Neutrophil (primary cell): Measurements from ENCODE around the gene AP3B1.

Experiments used
- H3K27ac ChIP-seq: fragments of 200-600 bp; sonication (generic); 2 replicates; pipeline ENCODE4 v1.5.1; 2016; ENCODE audit warnings: mild to moderate bottlenecking, moderate library complexity
- H3K27me3 ChIP-seq: fragments of 200-600 bp; sonication (generic); 2 replicates; pipeline ENCODE4 v1.6.0; 2016; ENCODE audit warnings: mild to moderate bottlenecking
- H3K36me3 ChIP-seq: fragments of 200-600 bp; sonication (generic); 2 replicates; pipeline ENCODE4 v1.5.1; 2017
- H3K4me1 ChIP-seq, 2 experiments: fragments of 200-600 bp in 1 of 2; sonication (generic) in 1 of 2; 1 replicate in 1 of 2; 2 replicates in 1 of 2; pipeline versions ENCODE4 v1.5.1 to v1.6.1; 2013 to 2016; ENCODE audit warnings: low read depth in 1 of 2, low read length in 1 of 2, mild to moderate bottlenecking in 1 of 2, moderate library complexity in 1 of 2; ENCODE audit not compliant: control insufficient read depth in 1 of 2, insufficient read depth in 1 of 2
- H3K4me3 ChIP-seq, 2 experiments: fragments of 200-600 bp in 1 of 2; sonication (generic) in 1 of 2; 1 replicate in 1 of 2; 2 replicates in 1 of 2; pipeline ENCODE4 v1.5.1; 2013 to 2016; ENCODE audit warnings: low read depth in 1 of 2, low read length in 1 of 2, mild to moderate bottlenecking in 1 of 2, moderate library complexity in 1 of 2
- H3K9me3 ChIP-seq: fragments of 200-600 bp; sonication (generic); 2 replicates; pipeline ENCODE4 v1.5.1; 2016
- TF ChIP-seq, protein P1 (sequence below): fragments of 200-600 bp; sonication (generic); IDR thresholded peaks from 2 replicates; pipeline ENCODE4 v1.5.1; 2016; ENCODE audit warnings: antibody characterized with exemption

AP3B1 gene

DNA sequence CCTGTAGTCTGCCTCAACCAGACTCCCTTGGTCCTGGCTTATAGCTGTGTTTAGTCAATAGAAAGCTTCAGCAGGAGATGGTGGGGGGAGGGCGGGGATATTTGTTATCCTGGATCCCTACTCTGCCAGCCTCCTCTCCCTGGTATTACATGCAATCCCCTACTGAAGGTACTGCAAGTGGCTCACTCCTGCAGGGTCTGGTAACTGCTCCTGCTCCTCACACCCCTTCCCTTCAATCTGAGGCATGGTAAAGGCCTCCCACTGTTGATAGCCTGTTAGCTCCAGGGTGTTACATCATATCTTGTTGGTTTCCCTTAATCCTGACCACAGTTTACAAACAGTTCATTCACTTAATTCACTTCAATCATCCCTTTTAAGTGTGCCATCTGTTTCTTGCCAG is 137.5 kb downstream of the AP3B1 start:
- Histone ChIP-seq H3K9me3 (no peaks in the 10 kb centered on the region), H3K4me1 (no peaks in the 10 kb centered on the region), H3K36me3 (peaks cover 51% of the 10 kb centered on the region), H3K27me3 (no peaks in the 10 kb centered on the region), H3K4me3 (no peak overlapping the region), H3K27ac (no peak overlapping the region)
- TF ChIP-seq, protein P1, sequence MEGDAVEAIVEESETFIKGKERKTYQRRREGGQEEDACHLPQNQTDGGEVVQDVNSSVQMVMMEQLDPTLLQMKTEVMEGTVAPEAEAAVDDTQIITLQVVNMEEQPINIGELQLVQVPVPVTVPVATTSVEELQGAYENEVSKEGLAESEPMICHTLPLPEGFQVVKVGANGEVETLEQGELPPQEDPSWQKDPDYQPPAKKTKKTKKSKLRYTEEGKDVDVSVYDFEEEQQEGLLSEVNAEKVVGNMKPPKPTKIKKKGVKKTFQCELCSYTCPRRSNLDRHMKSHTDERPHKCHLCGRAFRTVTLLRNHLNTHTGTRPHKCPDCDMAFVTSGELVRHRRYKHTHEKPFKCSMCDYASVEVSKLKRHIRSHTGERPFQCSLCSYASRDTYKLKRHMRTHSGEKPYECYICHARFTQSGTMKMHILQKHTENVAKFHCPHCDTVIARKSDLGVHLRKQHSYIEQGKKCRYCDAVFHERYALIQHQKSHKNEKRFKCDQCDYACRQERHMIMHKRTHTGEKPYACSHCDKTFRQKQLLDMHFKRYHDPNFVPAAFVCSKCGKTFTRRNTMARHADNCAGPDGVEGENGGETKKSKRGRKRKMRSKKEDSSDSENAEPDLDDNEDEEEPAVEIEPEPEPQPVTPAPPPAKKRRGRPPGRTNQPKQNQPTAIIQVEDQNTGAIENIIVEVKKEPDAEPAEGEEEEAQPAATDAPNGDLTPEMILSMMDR = no peak

DNA sequence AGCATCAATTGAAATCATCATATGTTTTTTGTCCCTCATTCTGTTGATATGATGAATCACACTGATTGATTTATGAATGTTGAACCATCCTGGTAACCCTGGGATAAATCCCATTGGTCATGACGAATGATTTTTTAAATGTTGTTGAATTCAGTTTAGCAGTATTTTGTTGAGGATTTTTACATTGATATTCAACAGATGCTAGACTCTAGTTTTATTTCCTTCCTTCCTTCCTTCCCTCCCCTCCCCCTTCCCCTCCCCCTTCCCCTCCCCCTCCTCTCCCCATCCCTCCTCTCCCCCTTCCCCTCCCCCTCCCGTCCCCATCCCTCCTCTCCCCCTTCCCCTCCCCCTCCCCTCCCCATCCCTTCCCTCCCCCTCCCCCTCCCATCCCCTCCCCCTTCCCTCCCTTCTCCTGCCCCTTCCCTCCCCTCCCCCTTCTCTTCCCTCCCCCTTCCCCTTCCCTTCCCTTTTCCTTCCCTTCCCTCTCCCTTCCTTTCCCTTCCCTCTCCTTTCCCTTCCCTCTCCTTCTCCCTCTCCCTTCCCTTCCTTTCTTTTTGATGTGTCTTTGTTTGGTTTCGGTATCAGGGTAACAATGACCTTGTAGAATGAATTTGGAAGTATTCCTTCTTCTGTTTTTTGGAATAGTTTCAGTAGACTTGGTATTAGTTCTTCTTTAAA is 142.8 kb downstream of the AP3B1 start:
- H3K27ac ChIP-seq = no peak overlapping the region
- no peak overlapping the region for H3K4me3 ChIP-seq
- no peaks in the 10 kb centered on the region for H3K4me1 ChIP-seq
- peaks cover 36% of the 10 kb centered on the region for H3K36me3 ChIP-seq
- no peaks in the 10 kb centered on the region for H3K27me3 ChIP-seq
- TF ChIP-seq, protein P1 = no peak
- no peaks in the 10 kb centered on the region for H3K9me3 ChIP-seq

DNA sequence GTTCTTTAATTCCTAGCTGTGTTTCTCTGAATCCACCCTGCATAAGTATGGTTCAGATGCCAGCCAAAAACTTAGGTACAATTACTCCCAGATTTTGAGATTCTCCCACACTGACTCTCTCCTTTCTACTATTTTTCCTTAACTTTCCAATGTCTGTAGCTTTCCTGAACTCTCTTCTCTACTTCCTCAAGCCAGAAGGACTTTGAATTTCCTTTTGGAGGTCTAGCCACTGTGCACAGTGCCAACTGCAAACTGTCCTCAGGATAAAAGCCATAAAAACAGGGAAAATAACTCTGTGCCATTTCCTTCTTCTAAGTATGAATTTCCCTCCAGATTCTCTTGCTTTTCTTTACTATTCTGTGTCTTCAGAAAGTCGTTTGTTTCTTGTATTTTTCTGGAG is 157.2 kb downstream of the AP3B1 start:
- TF ChIP-seq, protein P1 = no peak
- no peak overlapping the region for H3K4me3 ChIP-seq
- no peaks in the 10 kb centered on the region for H3K9me3 ChIP-seq
- no peaks in the 10 kb centered on the region for H3K4me1 ChIP-seq
- H3K36me3 ChIP-seq = peaks cover 22% of the 10 kb centered on the region
- H3K27me3 ChIP-seq = no peaks in the 10 kb centered on the region
- no peak overlapping the region for H3K27ac ChIP-seq

DNA sequence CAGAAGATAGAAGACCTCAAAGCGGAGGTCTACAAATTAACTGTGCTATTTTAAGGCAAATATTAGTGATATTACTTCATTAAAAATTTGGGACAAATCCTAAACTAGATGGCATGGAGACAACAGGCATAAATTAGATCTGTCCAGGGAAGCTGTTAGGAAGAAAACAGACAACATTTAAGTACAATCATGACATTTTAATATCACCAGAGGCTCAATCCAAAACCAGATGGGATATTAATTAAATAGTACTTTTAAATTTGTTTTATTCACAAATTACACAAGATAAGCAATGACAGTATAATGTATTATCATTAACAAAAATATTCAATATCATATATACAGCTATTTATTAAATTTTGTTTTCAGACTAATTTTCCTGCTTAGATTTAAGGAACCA is 161.1 kb downstream of the AP3B1 start:
- no peaks in the 10 kb centered on the region for H3K9me3 ChIP-seq
- no peaks in the 10 kb centered on the region for H3K4me1 ChIP-seq
- no peak overlapping the region for H3K27ac ChIP-seq
- H3K36me3 ChIP-seq = peaks cover 14% of the 10 kb centered on the region
- H3K4me3 ChIP-seq = no peak overlapping the region
- TF ChIP-seq, protein P1 = no peak
- H3K27me3 ChIP-seq = no peaks in the 10 kb centered on the region

DNA sequence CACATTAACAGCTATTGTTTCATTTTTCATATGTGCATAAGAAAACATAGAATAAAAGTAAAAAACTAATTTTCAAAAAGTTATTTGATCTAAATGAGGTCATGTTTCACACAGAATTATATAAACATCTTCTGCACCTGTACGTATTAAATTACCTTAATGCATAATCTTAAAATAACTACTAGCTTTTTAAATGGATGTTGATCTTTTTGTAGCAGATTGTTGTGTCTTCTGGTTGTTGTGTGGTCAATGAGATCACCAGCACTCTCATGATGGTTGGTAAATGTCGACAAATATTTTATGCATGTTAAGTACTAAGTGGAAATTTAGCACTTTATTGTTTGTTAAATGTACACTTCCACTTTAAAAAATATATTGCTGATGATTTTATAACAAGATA is 162.0 kb downstream of the AP3B1 start:
- TF ChIP-seq, protein P1 = no peak
- Histone ChIP-seq H3K4me1 (no peaks in the 10 kb centered on the region), H3K36me3 (peaks cover 21% of the 10 kb centered on the region)

More for the DNA sequence above, 162.0 kb downstream of the AP3B1 start:
- H3K27me3 ChIP-seq = no peaks in the 10 kb centered on the region
- H3K27ac ChIP-seq = no peak overlapping the region
- no peak overlapping the region for H3K4me3 ChIP-seq
- H3K9me3 ChIP-seq = no peaks in the 10 kb centered on the region
